Measurements from ENCODE around the gene DMRTB1.

The DMRTB1 gene

GRCh38 chr1:53460211-53460634 is 1.0 kb downstream of the DMRTB1 start:
- TF ChIP-seq CTCF (IDR thresholded peaks at IDR 0.05; ENCODE audit: insufficient read depth, low read length, missing control alignments), result no peak
- no peak for DNase-seq (ENCODE audit: low read depth, low spot score)
- ChIA-PET CTCF (interaction anchor here (1.0 to 1.7 kb wide), 5 partner anchors 9 to 182 kb away, joined by 3 to 5 read pairs (median 3); no protein-coding TSS in a partner anchor), POLR2A (no interaction called here)
- no peak overlapping the region for H3K4me3 ChIP-seq (ENCODE audit: low read depth, low read length)

GRCh38 chr1:53460666-53461322 is 1.6 kb downstream of the DMRTB1 start:
- no peak overlapping the region for H3K4me3 ChIP-seq (ENCODE audit: low read depth, low read length)
- no peak for DNase-seq (ENCODE audit: low read depth, low spot score)
- TF ChIP-seq CTCF (IDR thresholded peaks at IDR 0.05; ENCODE audit: insufficient read depth, low read length, missing control alignments), result no peak
- POLR2A ChIA-PET, result no interaction called here
- CTCF ChIA-PET, result interaction anchor here (1.0 to 1.7 kb wide), 6 partner anchors 8 to 182 kb away, joined by 3 to 5 read pairs (median 3); no protein-coding TSS in a partner anchor

- no peak for DNase-seq (ENCODE audit: low read depth, low spot score)
- H3K4me3 ChIP-seq (ENCODE audit: low read depth, low read length), result no peak overlapping the region
- CTCF ChIA-PET, result interaction anchor here (1.1 to 4.9 kb wide), 7 partner anchors 7 to 183 kb away, joined by 3 to 23 read pairs (median 4); no protein-coding TSS in a partner anchor
- POLR2A ChIA-PET, result no interaction called here
- no peak for TF ChIP-seq CTCF (IDR thresholded peaks at IDR 0.05; ENCODE audit: insufficient read depth, low read length, missing control alignments)
These were observed 2.3 kb downstream of the DMRTB1 start for GRCh38 chr1:53461323-53462044.

- ChIA-PET POLR2A (no interaction called here), CTCF (interaction anchor here (1.1 to 4.9 kb wide), 3 partner anchors 9 to 12 kb away, joined by 4 to 23 read pairs (median 4); no protein-coding TSS in a partner anchor)
- no peak overlapping the region for H3K4me3 ChIP-seq (ENCODE audit: low read depth, low read length)
- DNase-seq (ENCODE audit: low read depth, low spot score), result no peak
- TF ChIP-seq CTCF (IDR thresholded peaks at IDR 0.05; ENCODE audit: insufficient read depth, low read length, missing control alignments), result no peak
These were observed 3.0 kb downstream of the DMRTB1 start for GRCh38 chr1:53462193-53462592.

- DNase-seq (ENCODE audit: low read depth, low spot score), result no peak
- POLR2A ChIA-PET, result no interaction called here
- CTCF ChIA-PET, result interaction anchor here (1.1 to 4.9 kb wide), 5 partner anchors 8 to 24 kb away, joined by 4 to 23 read pairs (median 4); no protein-coding TSS in a partner anchor
- no peak overlapping the region for H3K4me3 ChIP-seq (ENCODE audit: low read depth, low read length)
- no peak for TF ChIP-seq CTCF (IDR thresholded peaks at IDR 0.05; ENCODE audit: insufficient read depth, low read length, missing control alignments)
These were observed 3.7 kb downstream of the DMRTB1 start for GRCh38 chr1:53462769-53463501.

Data from AG04449 (cell line).